Stimulated activated CD4-positive, alpha-beta T cell treated with anti-CD3 and anti-CD28 coated beads, Interleukin-1b, Interleukin-23, amount 100 ng/mL, for 48 hours (primary cell): ENCODE data around the gene TIMP4.

Experiments used
- DNase-seq: peaks from one replicate; pipeline ENCODE4 v3.0.0-alpha.2; 2020

Gene TIMP4

GRCh38 chr3:12185172-12185710, 26.5 kb upstream of the TIMP4 start:
- no peak for DNase-seq

GRCh38 chr3:12184541-12184940, 25.8 kb upstream of the TIMP4 start:
- DNase-seq: no peak

GRCh38 chr3:12182687-12183441, 24.2 kb upstream of the TIMP4 start:
- no peak for DNase-seq

GRCh38 chr3:12181806-12182205, 23.1 kb upstream of the TIMP4 start:
- DNase-seq: no peak

GRCh38 chr3:12181301-12181700, 22.6 kb upstream of the TIMP4 start:
- DNase-seq: no peak

- DNase-seq: no peak
These were observed 21.9 kb upstream of the TIMP4 start for GRCh38 chr3:12180631-12181030.

- no peak for DNase-seq
These were observed 21.5 kb upstream of the TIMP4 start for GRCh38 chr3:12180218-12180617.

GRCh38 chr3:12179441-12179840, 20.7 kb upstream of the TIMP4 start:
- DNase-seq: no peak

GRCh38 chr3:12178091-12178820, 19.5 kb upstream of the TIMP4 start:
- DNase-seq: no peak

- DNase-seq: no peak
These were observed 18.4 kb upstream of the TIMP4 start for GRCh38 chr3:12177126-12177525.

- peak; percentile 25 for DNase-seq
These were observed 17.2 kb upstream of the TIMP4 start for GRCh38 chr3:12175844-12176453.

- DNase-seq: no peak
These were observed 16.5 kb upstream of the TIMP4 start for GRCh38 chr3:12175137-12175593.

GRCh38 chr3:12170207-12170606, 11.5 kb upstream of the TIMP4 start:
- no peak for DNase-seq

GRCh38 chr3:12165909-12166308, 7.2 kb upstream of the TIMP4 start:
- no peak for DNase-seq

GRCh38 chr3:12159227-12159601, 502 bp upstream of the TIMP4 start:
- no peak for DNase-seq

- no peak for DNase-seq
These were observed 1.7 kb downstream of the TIMP4 start for GRCh38 chr3:12157026-12157425.

GRCh38 chr3:12155828-12156227, 2.9 kb downstream of the TIMP4 start:
- no peak for DNase-seq

GRCh38 chr3:12155264-12155663, 3.4 kb downstream of the TIMP4 start:
- no peak for DNase-seq

- DNase-seq: no peak
These were observed 4.6 kb downstream of the TIMP4 start for GRCh38 chr3:12154151-12154550.

- DNase-seq: no peak
These were observed 8.6 kb downstream of the TIMP4 start for GRCh38 chr3:12150112-12150511.

GRCh38 chr3:12149029-12149428, 9.7 kb downstream of the TIMP4 start:
- no peak for DNase-seq

GRCh38 chr3:12148183-12148940, 10.3 kb downstream of the TIMP4 start:
- DNase-seq: no peak
